Ramos (cell line): Measurements from ENCODE around the gene SGK1.

Experiments used
- in situ Hi-C: fragments of 300-500 bp; cut with MboI; formaldehyde crosslinking; loops from one replicate; pipeline ENCODE4 v1.14.3; 2022; ENCODE audit warnings: low sequenced_read_pairs; ENCODE audit not compliant: unreplicated experiment

The SGK1 gene

GRCh38 chr6:134175532-134176263, 142.2 kb downstream of the SGK1 start:
- in situ Hi-C loops, result no loop called here

DNA sequence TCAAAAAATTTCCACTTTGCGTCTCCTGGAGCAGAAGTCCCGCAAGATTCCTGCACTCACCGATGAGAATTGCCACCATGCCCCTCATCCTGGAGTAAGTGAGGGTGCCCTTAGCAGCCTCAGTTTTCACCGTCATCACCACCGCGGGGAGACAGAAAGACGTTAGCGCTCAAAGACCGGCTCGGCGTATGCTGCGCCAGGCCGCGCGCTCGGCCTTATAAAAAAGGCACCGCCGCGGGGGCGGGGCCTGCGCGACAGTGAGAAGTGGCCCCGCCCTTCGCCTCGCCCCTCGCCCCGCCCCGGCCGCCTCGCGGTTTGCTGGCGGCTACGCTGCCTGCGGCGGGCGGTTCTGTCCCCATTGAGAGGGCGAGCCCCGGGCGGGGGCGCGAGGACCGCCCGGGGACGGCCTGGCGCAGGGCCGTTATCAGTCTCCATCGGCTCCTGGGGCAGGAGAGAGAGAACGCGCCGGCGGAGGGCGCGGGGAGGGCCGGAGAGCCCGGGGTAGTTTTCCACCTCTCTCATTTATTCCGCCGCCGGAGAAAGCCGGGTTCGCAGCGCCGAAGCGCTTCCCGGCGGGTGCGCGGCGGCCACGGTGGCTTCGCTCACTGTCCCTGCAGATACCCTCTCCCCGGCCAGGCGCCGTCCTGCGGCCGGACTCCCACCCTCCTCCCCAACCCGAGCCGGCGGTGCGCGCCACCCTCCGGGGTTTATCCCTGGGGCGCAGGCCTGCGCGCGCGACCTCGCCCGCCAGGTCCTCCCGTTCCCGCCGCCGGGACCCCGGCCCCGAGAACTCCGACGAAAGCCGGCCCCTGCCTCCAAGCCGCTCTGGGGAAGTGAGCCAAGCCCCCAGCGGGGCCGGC, 143.0 kb downstream of the SGK1 start:
- in situ Hi-C loops, result no loop called here

GRCh38 chr6:134173936-134174671, 143.8 kb downstream of the SGK1 start:
- in situ Hi-C loops, result no loop called here

DNA sequence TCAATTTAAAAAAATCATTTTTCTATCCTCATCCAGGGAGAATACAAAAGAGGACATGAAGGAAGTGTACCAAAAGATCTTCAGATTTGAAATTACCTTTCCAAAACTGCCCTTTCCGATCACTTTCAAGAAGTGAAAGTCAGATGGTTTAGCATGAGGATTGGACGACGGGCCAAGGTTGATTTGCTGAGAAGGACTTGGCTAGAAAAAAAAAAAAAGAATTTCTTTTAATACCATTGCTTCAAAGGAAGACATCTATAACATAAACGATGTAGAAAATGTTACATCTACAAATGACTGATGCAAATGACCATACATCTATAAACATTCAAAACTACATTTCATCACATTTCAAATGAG, 144.6 kb downstream of the SGK1 start:
- in situ Hi-C loops, result no loop called here

DNA sequence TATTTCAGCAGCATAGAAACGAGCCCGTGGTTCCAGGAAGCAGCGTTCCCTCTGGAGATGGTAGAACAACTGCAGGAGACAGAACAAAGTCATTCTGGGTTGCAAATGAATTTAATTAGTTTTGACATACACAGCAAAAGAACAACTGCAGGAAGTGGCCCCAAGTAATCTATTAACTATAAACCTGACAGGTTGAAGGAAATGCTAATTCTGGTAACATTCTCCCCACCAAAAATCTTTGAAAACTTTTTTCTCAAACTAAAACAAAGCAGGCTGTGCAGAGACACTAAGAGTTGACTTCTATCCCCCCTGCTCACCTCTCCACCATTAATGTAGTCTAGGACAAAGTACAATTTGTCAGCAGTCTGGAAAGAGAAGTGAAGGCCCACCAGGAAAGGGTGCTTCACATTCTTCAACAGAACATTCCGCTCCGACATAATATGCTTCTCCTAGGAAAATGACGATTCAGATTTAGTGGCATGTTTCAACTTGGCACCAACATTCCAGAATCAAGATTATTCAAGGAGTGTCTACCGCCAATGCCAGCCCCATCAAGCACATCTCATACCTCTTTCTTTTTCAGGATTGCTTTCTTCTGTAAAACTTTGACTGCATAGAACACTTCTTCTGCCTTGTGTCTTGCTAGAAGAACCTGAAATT, 145.1 kb downstream of the SGK1 start:
- in situ Hi-C loops, result no loop called here

- in situ Hi-C loops, result no loop called here
These were observed 145.7 kb downstream of the SGK1 start for GRCh38 chr6:134172020-134172705.

GRCh38 chr6:134171517-134171916, 146.4 kb downstream of the SGK1 start:
- in situ Hi-C loops, result no loop called here

- in situ Hi-C loops, result no loop called here
These were observed 147.1 kb downstream of the SGK1 start for GRCh38 chr6:134170844-134171243.

DNA sequence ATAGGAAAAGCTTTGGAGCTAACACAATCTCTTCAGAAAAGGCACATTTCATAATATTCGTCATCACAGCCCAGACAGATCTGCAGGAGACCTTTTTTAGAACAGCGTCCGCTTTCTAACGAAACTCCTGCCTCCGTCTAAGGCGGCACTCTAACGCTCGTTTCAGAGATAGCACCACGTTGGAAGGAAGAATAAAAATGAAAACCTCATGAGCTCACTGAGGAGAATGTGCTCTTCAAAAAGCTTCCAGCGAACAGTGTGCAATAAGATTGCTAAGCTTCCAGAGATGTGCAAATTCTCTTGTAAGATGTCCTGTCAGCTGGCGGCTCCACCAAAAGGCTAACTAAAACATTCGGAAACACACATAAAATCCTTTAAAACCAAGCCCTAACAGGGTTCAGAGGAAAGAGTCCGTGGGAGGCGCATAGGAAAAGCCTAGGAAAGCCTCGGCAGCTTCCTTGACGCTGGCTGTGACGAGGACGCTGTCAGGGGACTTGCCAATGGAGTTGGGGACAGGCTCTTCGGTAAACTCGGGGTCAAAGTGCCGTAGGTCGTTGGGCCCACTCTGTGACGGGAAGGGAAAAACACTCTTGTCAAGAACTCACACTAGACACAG, 147.9 kb downstream of the SGK1 start:
- in situ Hi-C loops, result loop anchor here (10.0 kb wide), 2 partner anchors 465 to 645 kb away; no protein-coding TSS in a partner anchor

DNA sequence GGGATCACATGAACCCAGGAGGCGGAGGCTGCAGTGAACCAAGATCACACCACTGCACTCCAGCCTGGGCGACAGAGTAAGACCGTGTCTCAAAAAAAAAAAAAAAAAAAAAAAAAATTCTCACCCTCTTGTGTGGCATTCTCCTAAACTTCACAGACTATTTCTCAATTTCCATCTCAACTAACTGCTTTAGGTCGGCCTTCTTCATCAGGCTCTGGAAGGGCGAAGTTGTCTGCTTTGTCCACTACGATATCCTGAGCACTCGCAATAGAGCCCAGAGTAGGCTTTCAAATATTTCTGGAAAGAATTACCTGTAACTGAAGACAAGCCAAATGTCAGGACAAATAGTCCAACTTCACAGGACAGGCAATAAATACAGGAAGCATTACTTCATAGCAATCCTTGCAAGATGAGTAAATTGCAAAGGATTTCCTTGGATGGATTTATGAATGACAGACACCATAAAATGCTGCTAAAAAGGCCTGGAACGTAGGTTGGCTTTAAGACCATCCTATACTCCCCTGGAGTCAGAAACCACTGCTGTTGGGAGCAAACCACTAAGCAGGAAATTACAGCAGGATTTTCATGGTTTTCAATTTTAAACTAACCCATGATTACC, 149.2 kb downstream of the SGK1 start:
- in situ Hi-C loops, result loop anchor here (10.0 kb wide), 2 partner anchors 466 to 646 kb away; no protein-coding TSS in a partner anchor

- in situ Hi-C loops, result loop anchor here (10.0 kb wide), 2 partner anchors 468 to 648 kb away; no protein-coding TSS in a partner anchor
These were observed 151.2 kb downstream of the SGK1 start for GRCh38 chr6:134166511-134167261.

DNA sequence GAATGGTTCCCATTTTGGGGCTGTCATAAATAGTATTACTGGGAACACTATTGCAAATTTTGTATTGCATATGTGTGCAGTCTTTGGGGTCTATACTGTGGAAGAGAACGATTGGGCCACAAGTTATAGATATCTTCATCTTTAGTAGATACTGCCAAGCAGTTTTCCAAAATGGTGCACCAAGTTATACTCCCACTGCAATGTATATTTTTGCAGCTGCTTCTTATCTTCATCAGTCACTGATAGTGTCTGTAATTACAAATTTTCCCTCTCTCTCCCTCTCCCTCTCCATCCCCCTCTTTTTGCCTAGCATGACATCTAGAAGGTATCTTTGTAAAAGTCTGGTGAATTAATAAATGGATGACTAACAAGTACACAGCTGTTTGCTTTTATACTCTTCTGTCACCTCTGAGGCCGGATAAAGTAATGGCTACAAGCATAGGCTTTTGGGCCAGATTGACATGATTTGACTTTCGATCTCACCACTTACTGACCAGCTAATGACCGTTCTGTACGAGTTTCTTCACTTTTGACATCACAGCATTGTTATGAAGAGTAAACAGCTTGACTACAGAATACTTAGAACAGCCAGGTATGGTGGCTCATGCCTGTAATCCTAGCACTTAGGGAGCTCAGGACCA, 152.2 kb downstream of the SGK1 start:
- in situ Hi-C loops, result loop anchor here (10.0 kb wide), 2 partner anchors 469 to 649 kb away; no protein-coding TSS in a partner anchor

DNA sequence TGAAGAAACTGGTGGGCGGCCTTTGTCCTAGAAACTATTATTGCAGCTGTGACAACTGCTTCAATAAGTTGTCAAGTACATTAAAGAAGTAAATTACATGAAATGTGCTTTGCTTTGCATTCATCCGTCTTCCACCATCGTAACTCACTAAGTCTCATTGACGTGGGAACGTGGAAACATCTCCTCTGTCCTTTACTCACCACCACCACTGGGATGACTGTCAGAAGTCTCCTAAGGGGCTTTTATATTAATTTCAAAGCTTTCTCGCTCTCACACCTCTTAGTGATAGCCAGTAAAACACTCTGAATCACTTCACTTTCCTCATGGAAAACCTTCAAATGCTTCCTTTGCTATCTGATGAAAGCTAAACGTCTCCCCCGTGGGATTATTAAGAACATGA, 153.6 kb downstream of the SGK1 start:
- in situ Hi-C loops, result loop anchor here (10.0 kb wide), 2 partner anchors 471 to 651 kb away; no protein-coding TSS in a partner anchor

- in situ Hi-C loops, result loop anchor here (10.0 kb wide), 2 partner anchors 472 to 652 kb away; no protein-coding TSS in a partner anchor
These were observed 155.0 kb downstream of the SGK1 start for GRCh38 chr6:134162932-134163331.

- in situ Hi-C loops, result loop anchor here (10.0 kb wide), 2 partner anchors 474 to 654 kb away; no protein-coding TSS in a partner anchor
These were observed 156.9 kb downstream of the SGK1 start for GRCh38 chr6:134161041-134161440.

- in situ Hi-C loops, result loop anchor here (10.0 kb wide), 1 partner anchor 782 kb away; no protein-coding TSS in a partner anchor
These were observed 165.0 kb downstream of the SGK1 start for GRCh38 chr6:134152767-134153485.

GRCh38 chr6:134148566-134148965, 169.3 kb downstream of the SGK1 start:
- in situ Hi-C loops, result no loop called here
